NCI-H2081 (cell line): ENCODE measurements around the gene ZIC3.
"Not testable (repeated sequence)": the region's sequence is repeated elsewhere in the genome, so short reads cannot be mapped to it uniquely, and the experiment has no call there.

Source experiments
- DNase-seq, 2 experiments: peaks; one replicate each; lab custom pipeline; 2025; lab: John Stamatoyannopoulos, UW

Gene ZIC3

DNA sequence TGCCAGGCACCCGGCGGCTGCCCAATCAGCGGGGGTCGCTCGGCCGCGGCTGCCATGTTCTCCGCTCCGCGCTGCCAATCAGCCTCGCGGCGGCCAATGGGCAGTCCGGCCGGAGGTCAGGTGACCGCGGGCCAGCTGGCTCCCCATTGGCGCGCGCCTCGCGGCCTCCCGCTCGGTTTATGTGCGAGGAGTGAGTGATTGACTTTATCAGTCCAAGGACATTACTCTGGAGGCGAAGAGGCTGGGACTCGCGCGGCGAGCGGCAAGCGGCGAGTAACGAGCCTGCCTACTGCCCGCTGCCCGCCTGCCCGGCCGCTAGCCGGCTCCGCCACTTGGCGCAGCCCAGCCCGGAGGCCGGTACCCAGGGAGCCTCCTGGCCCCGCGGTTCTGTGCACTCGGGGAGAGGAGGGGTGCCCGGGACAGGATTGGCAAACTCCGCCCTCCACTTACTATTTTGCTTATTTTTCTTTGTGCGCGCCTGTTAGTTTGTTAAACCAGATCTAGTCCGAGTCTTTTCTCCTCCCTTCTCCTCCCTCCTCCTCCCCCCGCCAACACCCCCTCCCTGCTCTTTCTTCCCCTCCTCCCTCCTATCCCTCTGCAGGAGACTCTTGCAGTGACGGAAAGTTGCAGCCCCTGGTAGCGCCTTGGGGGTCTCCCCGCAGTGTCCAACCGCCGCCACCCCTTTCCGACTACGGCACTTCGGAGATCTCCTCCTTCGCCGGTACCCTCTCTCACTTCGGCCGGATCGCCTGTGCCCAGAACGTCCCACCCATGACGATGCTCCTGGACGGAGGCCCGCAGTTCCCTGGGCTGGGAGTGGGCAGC, at the start of gene ZIC3:
Gene ZIC3, plus strand, starts transcription at position 207 of the 825 bp plus-strand sequence. Its CDS starts 565 bp downstream, at position 772.
- DNase-seq: peak; percentile 52 to 72

DNA sequence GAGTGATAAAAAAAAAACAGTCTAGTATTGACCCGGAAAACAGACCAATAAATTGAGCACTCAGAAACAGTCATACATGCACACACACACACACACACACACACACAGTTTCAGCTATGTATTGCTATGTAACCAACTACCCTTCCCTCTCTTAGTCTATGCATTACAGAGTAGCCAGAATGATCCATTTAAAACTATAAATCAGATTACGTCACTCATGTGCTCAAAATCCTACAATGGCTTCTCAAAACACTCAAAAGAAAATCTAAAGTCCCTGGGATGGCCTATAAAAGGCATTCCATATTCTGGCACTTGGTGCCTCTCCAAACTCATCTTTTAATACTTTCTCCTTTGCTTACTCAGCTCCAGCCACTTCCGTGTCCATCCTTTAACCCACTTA, 46.5 kb upstream of the ZIC3 start:
- no peak for DNase-seq

DNA sequence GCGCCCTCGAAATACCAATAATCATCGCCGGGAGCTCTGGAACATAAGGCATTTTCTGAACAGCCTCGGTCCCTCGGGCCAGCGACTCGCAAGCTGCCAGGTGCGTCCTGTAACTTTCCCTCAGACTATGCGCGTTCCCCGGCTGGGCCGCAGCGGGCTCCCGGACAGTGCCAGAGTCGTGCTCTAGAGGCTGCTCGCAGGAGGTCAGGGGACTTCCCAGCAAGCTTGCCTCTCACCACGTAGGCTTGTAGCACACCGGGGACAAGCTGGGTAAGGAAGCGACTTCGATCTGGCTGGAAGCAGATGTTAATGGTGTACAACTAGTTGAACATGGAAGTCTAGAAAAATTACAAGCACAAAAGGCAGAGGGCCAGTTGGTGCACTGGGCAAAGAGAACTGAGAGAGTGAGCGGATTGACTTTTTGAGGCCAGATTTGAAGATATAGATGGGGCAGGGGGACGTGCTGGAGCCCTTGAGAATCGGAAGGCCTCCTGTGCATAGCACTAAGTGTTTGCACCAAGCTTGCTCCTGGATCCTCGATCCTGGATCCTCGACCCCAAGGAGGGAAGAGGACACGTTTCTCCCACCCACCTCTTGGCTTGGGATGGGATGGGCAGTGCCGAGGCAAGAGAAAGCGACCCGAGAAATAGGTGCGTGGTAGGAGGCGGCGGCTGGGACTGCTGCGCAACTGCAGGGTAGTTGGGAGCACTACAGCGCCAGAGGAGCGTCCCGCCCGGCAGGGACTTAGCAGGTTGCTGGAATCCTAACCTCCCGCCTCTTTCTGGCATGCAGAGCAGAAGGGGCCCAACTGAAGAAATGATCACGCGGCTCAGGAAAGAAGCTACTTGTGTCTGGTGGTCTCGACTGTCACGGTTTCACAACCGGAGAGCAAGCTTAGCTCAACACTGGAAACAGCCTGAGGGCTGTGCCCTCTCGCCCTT, 19.9 kb upstream of the ZIC3 start:
- no peak for DNase-seq

DNA sequence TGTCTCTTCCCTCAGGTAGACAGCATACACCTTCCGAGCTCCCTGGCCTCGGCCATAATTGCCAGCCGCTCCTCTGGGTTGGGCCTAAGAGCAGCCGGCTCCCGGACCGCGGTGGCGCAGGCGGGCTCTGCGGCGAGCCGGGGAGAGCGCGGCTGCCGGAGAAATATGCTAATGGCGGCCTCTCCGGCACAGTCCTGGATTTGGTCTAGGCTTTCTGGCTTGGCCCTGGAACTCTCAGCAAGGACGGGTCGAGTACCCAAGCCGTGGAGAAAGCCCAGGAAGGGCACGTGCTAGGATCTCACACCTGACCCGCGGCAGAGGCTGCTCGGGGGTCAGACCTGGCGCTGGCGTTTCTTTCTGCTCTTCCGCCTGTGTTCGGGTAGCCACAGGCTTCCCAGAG, 18.6 kb upstream of the ZIC3 start:
- no peak for DNase-seq

DNA sequence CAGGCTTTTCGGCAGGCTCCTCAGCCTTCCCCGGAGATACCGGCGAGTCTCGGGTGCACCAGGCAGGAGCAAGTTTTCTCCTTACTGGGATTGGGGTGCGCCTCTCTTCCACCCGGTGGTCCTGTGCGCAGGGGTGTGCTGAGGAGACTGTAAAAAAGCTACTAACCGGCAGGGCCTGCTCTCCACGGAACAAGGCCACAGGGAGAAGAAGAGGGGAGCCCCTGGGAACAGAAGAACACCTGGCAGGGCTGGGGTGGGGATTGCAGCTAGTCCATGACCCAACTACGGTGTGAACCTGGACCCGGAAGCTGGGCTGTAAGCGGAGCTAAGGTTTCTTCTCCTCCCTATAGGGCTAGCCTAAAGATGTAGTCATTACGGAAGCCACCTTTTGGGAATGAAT, 17.7 kb upstream of the ZIC3 start:
- DNase-seq: no peak

DNA sequence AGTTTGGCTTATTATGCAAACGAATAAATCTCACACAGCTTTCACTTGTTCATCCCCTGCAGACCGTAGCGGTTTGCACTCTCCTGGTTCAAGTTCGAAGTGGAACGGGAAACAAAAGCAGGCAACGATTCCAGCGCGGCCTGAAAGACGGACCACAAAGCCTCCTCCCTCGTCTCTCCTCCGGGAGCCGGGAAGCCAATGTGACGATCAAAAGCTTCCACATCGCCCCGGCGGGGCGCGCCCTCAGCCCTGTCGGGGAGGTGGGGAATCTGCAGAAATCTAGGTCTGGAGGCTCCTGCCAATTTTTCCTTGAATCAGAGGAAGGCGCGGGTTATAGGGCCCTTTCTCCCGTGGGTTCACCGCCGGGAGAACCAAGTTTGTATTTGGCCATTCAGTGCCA, 16.9 kb upstream of the ZIC3 start:
- no peak for DNase-seq

DNA sequence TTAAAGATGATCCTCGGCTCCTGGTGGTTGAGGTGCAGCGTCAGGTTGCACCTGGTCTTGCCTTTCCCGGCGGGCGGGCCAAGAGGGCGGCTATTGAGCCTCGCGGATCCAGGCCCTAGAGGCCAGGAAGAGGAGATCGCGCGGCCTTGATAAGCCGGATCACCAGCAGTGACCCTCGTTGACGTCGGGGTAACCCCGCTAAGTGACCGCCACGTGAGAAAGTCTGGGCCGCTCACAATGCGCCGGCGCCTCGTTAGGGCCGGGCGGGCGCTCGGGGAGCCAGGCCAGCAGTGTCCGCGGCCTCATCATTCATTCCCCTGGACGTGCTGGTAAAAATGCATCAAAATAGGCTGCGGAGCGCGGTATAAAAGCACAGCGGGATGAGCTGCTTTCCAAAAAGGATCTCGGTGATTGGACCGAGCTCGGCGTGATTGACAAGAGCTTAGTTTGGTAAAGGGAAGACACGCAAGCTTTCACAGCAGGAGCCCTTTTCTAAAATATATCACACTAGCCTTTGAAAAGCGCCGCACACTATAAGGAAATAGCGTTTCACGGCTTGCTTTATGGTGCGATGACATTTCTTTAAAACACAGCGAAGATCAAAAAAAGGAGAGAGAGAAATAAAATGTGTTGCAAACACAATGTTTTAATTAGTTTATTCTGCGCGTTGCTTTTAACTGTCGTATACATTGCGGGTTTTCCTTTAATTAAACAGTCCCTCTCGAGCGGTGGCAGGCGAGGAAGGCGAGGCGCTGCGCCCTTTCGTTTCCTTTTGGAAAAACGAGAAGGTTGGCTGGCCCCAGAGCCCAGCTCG, 15.9 kb upstream of the ZIC3 start:
- no peak for DNase-seq

DNA sequence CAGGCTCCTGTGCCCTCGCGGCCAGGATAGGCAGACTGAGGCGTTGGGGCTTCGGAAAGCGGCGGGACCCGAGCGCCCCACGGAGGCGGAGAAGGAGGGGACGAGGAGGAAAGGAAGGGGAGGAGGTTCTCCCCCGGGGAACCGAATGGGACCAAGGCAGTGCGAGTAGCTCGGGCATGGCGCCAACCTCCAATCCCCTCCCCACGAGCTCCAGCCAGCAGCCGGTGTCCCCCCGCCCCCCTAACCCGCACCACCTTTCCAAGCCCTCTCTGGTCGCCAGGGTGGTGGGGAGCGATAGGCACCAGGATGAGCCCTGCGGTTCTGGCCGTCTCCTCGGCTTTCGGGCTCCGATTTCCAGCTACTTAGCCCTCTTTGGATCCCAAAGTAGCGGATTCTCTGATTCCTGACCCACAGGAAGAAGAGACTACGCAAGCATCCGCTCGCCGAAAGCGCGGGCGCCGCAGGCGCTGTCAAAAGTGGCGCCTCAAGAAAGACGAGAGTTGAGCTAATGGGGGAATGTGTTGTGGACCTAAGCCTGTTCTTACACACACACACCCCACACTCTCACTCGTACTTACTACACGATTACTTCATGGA, 15.2 kb upstream of the ZIC3 start:
- no peak for DNase-seq

DNA sequence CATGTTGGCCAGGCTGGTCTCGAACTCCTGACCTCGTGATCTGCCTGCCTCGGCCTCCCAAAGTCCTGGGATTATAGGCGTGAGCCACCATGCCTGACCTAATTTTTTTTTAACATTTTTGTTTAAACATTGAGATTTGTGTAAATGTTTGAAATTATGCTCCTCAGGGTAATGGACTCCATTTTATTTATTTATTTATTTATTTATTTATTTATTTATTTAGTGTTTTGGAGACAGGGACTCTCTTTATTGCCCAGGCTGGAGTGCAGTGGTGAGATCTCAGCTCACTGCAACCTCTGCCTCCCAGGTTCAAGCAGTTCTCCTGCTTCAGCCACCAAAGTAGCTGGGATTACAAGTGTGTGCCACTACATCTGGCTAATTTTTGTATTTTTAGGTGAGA, 13.8 kb upstream of the ZIC3 start:
- DNase-seq: not testable (repeated sequence)

DNA sequence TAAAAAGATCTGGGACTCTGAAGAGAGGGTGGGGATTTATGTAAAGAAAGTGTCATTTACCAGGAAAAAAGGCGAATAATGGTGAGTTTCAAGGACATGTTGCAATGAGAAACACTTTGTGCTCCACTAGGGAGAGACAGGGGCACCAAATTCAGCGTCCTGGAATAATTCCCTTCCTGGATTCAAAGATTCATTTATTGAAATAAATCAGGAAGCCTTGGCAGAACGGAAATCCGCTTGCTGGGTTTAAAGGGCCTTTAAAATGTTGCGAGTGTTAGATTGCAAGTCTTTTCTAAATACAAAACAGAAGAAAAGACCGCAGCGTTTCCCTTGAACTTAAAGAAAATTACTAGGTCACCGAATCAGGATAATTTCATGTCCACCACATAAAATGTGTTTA, 3.8 kb upstream of the ZIC3 start:
- no peak for DNase-seq

DNA sequence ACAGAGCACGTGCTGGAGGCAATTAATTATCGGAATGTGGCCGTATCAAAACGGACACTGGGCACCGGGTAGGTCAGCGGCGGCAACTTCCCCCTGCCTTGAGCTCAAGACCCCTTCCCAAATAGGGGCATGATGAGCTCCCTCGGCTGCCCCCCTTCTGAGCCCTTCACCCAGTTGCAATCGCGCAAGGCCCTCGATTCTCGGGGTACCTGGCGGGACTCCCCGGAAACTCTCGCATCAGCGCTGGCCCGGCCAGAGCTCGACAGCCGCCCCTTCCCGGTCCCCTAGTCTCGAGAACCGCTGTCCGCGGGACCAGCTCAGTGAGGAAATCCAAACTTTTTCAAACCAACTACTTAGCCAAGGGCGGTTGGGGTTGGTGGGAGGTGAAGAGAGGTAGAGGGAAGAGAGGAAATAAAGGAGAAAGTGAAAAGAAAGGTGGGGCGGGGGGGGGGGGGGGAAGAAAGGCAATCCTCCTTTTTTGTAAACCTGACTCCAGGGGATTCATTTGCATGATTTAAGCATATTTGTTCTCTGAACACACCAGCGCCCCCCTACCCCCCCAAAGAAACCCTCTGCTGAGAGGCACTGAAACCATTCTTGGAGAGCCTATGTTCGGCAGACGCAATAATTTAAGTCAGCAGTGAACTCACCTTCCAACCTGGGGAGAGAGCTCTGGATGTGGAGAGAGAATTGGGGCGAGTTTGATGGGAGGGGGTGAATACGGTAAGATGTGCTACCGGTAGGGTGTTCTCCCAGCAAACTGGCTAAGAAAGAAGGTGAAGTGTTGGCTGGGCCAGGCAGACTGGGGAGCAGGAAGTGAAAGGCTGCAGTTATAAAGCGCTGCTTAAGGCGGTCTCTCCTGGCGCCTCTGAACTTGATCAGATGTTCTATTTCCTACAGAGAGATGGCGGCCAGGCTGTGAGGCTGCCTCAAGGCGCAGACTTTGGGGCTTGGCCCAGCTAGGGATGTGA, 2.0 kb upstream of the ZIC3 start:
- DNase-seq: no peak

DNA sequence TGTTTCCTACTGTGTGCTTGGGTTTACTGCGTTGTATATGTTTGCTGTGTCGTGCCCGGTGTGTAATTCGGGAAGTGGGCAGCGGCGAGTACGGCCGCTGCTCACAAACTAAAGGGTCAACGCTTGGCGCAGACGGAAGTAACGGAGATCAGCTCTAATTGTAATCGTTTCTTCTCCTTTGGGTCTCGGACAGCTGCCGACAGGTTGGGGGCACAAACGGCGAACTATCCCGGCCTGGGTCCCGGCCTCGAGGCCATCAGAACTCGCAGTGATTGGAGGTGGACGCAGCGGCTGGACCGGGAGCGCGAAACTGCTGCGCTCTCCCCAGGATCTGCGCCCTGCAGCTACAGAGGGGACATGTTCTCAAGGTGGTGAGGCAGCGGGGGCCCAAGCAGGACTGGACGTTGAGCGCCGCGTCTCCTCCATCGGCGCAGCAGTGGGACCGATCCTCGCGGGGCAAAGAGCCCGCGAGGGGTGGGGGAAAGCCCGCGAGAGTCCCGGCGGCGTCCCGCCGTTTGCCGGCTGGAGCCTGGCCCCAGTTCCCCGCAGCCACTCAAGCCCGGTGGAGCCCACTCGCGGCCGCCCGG, 516 bp upstream of the ZIC3 start:
- no peak for DNase-seq

DNA sequence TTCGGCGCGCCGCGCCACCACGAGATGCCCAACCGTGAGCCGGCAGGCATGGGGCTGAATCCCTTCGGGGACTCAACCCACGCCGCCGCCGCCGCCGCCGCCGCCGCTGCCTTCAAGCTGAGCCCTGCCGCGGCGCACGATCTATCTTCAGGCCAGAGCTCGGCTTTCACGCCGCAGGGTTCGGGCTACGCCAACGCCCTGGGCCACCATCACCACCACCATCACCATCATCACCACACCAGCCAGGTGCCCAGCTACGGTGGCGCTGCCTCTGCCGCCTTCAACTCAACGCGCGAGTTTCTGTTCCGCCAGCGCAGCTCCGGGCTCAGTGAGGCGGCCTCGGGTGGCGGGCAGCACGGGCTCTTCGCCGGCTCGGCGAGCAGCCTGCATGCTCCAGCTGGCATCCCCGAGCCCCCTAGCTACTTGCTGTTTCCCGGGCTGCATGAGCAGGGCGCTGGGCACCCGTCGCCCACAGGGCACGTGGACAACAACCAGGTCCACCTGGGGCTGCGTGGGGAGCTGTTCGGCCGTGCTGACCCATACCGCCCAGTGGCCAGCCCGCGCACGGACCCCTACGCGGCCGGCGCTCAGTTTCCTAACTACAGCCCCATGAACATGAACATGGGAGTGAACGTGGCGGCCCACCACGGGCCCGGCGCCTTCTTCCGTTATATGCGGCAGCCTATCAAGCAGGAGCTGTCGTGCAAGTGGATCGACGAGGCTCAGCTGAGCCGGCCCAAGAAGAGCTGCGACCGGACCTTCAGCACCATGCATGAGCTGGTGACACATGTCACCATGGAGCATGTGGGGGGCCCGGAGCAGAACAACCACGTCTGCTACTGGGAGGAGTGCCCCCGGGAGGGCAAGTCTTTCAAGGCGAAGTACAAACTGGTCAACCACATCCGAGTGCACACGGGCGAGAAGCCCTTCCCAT, 1.1 kb downstream of the ZIC3 start:
- DNase-seq: peak in 1 of 2 experiments; percentile 15

DNA sequence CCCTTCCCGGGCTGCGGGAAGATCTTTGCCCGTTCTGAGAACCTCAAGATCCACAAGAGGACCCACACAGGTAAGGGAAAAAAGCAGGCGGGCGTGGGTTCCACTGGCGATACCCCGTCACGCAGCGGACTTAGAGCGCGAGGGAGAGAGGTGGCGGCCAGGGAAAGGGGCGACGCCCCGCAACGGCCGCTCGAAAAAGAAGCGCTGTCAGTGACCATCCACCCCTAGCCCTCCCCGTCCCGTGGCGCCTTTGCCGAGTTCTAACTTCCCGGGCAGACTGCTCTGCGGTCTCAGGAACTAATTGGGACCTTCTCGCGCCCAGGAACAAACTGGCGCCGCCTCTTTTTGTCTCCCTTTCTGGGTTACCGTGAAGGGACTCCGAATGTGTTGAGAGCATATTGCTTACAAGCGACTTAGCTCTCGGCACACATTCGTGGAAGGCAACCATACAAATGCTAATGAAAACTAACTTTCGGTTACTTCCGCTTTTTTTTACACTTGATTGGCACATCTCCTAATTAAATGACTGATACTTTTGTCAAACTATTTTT, 1.8 kb downstream of the ZIC3 start:
- peak in 1 of 2 experiments; percentile 5 for DNase-seq

DNA sequence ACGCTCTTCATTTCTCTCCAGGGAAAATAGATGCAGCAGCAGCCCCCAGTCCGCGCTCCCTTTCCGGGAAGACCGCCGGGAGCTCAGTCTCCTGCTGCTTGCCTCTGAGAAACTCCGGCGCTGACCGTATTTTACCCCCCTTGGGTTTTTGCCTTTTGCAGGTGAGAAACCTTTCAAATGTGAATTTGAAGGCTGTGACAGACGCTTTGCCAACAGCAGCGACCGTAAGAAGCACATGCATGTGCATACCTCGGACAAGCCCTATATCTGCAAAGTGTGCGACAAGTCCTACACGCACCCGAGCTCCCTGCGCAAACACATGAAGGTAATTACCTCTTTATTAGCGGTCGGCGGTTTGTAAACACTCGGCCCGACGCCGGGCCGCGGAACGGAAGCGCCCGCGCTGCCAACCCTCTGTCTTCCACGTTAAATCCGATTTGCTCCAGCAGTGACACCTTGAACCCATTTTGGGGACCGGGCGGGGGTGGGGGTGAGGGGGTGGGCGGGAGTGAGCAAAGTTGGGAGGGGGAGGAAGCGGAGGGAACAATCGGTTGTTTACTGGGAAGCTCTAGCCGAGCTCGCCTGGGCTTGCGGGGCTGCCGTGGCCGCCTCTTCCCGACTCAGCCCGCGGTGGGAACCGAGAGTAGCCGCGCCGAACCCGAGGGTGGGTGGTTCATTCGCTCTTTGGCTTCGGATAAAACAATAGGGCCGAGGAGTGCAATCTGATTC, 3.0 kb downstream of the ZIC3 start:
- peak in 1 of 2 experiments; percentile 35 for DNase-seq

DNA sequence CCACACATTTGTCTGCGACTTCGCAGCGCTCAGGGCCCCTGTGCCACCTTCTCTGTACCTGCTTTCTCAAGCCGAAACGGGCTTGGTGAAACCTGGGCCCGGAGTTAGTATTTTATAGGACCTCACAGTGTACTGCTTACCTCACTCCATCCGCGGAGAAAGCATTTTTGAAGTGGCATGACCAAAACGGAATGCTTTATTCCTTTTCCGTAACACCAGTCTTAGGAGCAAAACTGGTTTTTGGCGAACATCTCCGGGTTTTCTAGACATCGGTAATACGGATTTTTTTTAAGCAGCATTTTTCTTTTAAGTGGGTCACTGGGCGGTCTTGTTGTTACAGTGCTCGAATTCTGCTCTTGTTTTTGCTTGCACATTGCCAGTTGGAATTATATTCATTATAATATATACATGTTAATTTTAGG, 3.6 kb downstream of the ZIC3 start:
- DNase-seq: no peak

DNA sequence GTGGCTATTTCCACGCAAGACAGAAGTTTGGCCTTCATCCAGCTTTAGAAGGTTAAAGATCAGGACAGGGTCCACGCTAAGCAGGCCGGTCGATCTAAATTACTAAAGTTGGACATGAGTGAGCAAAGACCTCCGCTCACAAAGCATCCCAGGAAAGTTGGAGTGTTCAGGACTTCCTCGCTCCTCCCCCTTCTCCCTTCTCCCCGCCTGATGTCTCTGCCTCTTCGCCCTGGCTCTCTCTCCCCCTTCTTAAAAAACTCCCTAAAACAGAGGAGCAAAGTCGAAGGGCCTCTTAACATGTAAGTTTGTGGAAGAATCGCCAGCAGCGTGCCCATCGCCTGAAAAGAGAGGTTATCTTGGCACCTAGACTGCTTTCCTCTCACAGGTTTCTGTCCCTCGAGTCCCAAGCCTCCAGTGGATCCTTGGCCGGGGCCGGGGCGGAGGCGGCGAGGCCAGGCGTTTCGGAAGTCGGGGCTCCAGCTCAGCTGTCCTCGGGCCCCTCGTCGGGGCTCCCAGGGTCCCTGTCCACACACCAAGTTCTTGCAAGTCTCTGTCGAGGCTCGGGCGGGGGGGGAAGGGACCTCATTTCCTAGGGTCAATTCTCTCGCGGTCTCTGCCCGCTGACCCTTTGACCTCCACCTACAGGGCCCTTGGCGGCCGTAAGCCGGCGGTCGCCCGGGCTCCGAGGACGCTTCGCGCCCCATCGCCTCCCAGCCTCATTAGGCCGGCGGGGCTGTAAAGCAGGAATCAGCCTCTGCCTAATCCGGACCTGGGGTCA, 7.6 kb downstream of the ZIC3 start:
- DNase-seq: no peak
